OCI-LY3 (cell line): ENCODE data around the gene PES1.

ENCODE experiments used
- CTCF ChIP-seq: fragments of 200-600, 300-600 bp; sonication (generic); IDR thresholded peaks from 2 replicates; pipeline ENCODE4 v1.5.1; 2014; ENCODE audit warnings: antibody characterized with exemption, low read length, low read depth
- EZH2phosphoT487 ChIP-seq: fragments of 200-600 bp; shearing (Covaris generic); IDR thresholded peaks from 2 replicates; pipeline ENCODE4 v1.6.1; 2018; ENCODE audit warnings: antibody characterized with exemption, mixed run types, low read depth

- TF ChIP-seq EZH2phosphoT487 (no peak), CTCF (no peak)
Observed at GRCh38 chr22:30542811-30543188, 48.9 kb downstream of the PES1 start.
